HCT116 (cell line): ENCODE results near the gene SRA1.

Source experiments
- POLR2A ChIP-seq: IDR thresholded peaks from 2 replicates; pipeline ENCODE4 v1.7.0; 2011; ENCODE audit warnings: borderline replicate concordance; ENCODE audit not compliant: insufficient read depth, insufficient read length; ENCODE audit errors: extremely low read depth
- TF ChIP-seq, protein P1 (sequence below), 3 experiments: fragments of 200-600 bp in 1 of 3; sonication (generic) in 1 of 3; IDR thresholded peaks in 2 of 3; conservative IDR thresholded peaks in 1 of 3; 2 replicates each; pipeline ENCODE4 v1.5.1; 2012 to 2017; ENCODE audit warnings: low read depth in 2 of 3, low read length in 2 of 3, antibody characterized with exemption in 1 of 3, borderline replicate concordance in 1 of 3, control low read depth in 1 of 3, mild to moderate bottlenecking in 1 of 3, mixed read lengths in 1 of 3, mixed run types in 1 of 3, moderate library complexity in 1 of 3; ENCODE audit not compliant: insufficient read depth in 1 of 3

- TF ChIP-seq, protein P1, sequence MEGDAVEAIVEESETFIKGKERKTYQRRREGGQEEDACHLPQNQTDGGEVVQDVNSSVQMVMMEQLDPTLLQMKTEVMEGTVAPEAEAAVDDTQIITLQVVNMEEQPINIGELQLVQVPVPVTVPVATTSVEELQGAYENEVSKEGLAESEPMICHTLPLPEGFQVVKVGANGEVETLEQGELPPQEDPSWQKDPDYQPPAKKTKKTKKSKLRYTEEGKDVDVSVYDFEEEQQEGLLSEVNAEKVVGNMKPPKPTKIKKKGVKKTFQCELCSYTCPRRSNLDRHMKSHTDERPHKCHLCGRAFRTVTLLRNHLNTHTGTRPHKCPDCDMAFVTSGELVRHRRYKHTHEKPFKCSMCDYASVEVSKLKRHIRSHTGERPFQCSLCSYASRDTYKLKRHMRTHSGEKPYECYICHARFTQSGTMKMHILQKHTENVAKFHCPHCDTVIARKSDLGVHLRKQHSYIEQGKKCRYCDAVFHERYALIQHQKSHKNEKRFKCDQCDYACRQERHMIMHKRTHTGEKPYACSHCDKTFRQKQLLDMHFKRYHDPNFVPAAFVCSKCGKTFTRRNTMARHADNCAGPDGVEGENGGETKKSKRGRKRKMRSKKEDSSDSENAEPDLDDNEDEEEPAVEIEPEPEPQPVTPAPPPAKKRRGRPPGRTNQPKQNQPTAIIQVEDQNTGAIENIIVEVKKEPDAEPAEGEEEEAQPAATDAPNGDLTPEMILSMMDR (IDR thresholded peaks at IDR 0.05 in 2 of 3, conservative IDR thresholded peaks at IDR 0.05 in 1 of 3; ENCODE audit: borderline replicate concordance in 1 of 3, insufficient read depth in 1 of 3, low read depth in 2 of 3, low read length in 2 of 3): no peak
- no peak for TF ChIP-seq POLR2A
Measured at GRCh38 chr5:140568443-140569063, 11.3 kb upstream of the SRA1 start.
